PC-9 (cell line): ENCODE data around the gene VPS72. TPM values are rescaled to one million over a fixed set of nuclear protein-coding genes. Genes with fewer than 3 reads are reported as not detected.
A peak's percentile ranks its signal among the peaks of the same experiment; 100 is the strongest.

Experiments
- BruUV-seq: library from RNA; stranded (reverse); fragments of 400-500 nt; replicated peaks from 2 replicates; lab custom pipeline; 2021; lab: Mats Ljungman, UMichigan
- CTCF ChIA-PET: fragments of 300-600 bp; sonication (Branson Sonifier 250); formaldehyde crosslinking; loops from one replicate; lab custom pipeline; 2022; ENCODE audit warnings: antibody characterized with exemption; lab: Charles Lee
- POLR2A ChIA-PET: fragments of 300-600 bp; sonication (Branson Sonifier 250); formaldehyde crosslinking; loops from one replicate; lab custom pipeline; 2022; ENCODE audit warnings: antibody characterized with exemption; ENCODE audit not compliant: unreplicated experiment; lab: Charles Lee
- DNase-seq, 2 experiments: peaks; one replicate each; pipeline versions ENCODE4 v3.0.0 to v3.0.0-alpha.2; 2015 to 2022; ENCODE audit warnings: mixed read lengths in 1 of 2
- H2AFZ ChIP-seq: fragments of 200-600 bp; sonication (generic); 2 replicates; pipeline ENCODE4 v1.8.1; 2017; ENCODE audit warnings: antibody characterized with exemption
- H3F3A ChIP-seq: fragments of 200-600 bp; sonication (generic); 2 replicates; pipeline ENCODE4 v1.8.1; 2017; ENCODE audit warnings: antibody characterized with exemption, mild to moderate bottlenecking, low read depth; ENCODE audit not compliant: insufficient read depth
- H3K27ac ChIP-seq: fragments of 200-600 bp; sonication (generic); 2 replicates; pipeline ENCODE4 v1.6.1; 2016; ENCODE audit warnings: mixed run types
- H3K27me3 ChIP-seq: fragments of 200-600 bp; sonication (generic); 2 replicates; pipeline ENCODE4 v1.6.1; 2016; ENCODE audit warnings: low read depth, mixed run types; ENCODE audit not compliant: insufficient read depth
- H3K36me3 ChIP-seq: fragments of 200-600 bp; sonication (generic); 2 replicates; pipeline ENCODE4 v1.6.1; 2016; ENCODE audit warnings: low read depth, mixed run types
- H3K4me1 ChIP-seq: fragments of 200-600 bp; sonication (generic); replicated peaks from 2 replicates; pipeline ENCODE4 v1.6.1; 2016; ENCODE audit warnings: mixed run types; ENCODE audit not compliant: insufficient read depth
- H3K4me2 ChIP-seq: fragments of 200-600 bp; sonication (generic); 2 replicates; pipeline ENCODE4 v1.6.1; 2017; ENCODE audit warnings: mixed run types
- H3K4me3 ChIP-seq: fragments of 200-600 bp; sonication (generic); 2 replicates; pipeline ENCODE4 v1.6.1; 2016; ENCODE audit warnings: mixed run types
- H3K79me2 ChIP-seq: fragments of 200-600 bp; sonication (generic); 2 replicates; pipeline ENCODE4 v1.6.1; 2017; ENCODE audit warnings: low read depth, mixed run types
- H3K9me2 ChIP-seq: fragments of 200-600 bp; sonication (generic); 2 replicates; pipeline ENCODE4 v1.8.1; 2017; ENCODE audit warnings: mild to moderate bottlenecking; ENCODE audit not compliant: insufficient read depth
- H3K9me3 ChIP-seq: fragments of 200-600 bp; sonication (generic); 2 replicates; pipeline ENCODE4 v1.8.1; 2016; ENCODE audit warnings: low read depth; ENCODE audit not compliant: insufficient read depth
- H4K20me1 ChIP-seq: fragments of 200-600 bp; sonication (generic); 2 replicates; pipeline ENCODE4 v1.8.1; 2017; ENCODE audit not compliant: insufficient read depth
- EZH2 ChIP-seq: fragments of 200-600 bp; sonication (generic); IDR thresholded peaks from 2 replicates; pipeline ENCODE4 v1.8.0; 2017; ENCODE audit warnings: antibody characterized with exemption, low read depth
- intact Hi-C: fragments of 100-400 bp; cut with micrococcal nuclease; formaldehyde crosslinking; loops from one replicate; pipeline ENCODE4 v1.10.0; 2022; ENCODE audit not compliant: unreplicated experiment
- total RNA-seq: library from RNA; stranded (reverse); gene quantifications from 2 replicates; pipeline ENCODE4 v1.2.3, GENCODE V29; 2021
- TF ChIP-seq, protein P1 (sequence below): fragments of 200-600 bp; sonication (generic); conservative IDR thresholded peaks from 2 replicates; pipeline ENCODE4 v1.6.1; 2017; ENCODE audit warnings: mixed run types, antibody characterized with exemption, mild to moderate bottlenecking, moderate library complexity

VPS72 gene
- total RNA-seq, 1 experiment from 2014 or later = 63.9 TPM

DNA sequence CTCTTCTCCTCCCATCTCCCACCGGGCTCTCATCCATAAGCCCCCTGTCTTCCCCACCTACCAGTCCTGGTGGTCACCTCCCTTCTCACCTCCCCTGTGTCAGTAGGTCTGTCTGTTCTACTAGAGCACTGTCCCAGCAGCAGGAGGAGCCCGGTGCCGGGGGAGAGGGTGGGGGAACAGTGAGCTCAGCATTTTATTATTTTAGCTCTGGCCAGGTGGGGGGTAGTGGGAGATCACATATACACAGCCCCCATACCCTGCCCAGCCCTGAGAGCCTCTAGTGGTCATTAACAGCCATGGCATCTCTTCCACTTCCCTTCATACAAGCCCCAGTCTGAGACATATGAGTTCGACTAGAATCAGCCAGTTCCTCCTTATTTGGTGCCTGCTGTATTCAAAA lies 14.1 kb downstream of the VPS72 start, which contains the start of gene TMOD4:
TMOD4 (minus strand) TSS at position 119 of the 400 bp plus-strand sequence. CDS start 1,106 bp downstream, outside the sequence.
- DNase-seq = no peak
- Histone ChIP-seq H3K27me3 (no peaks in the 10 kb centered on the region), H2AFZ (no peak within 1 kb of the TSS), H3K4me1 (no peaks in the 10 kb centered on the region), H3K27ac (no peak within 1 kb of the TSS), H3K79me2 (no peaks in the 10 kb centered on the region), H4K20me1 (no peaks in the 10 kb centered on the region), H3K4me3 (no peak within 1 kb of the TSS), H3K9me3 (no peaks in the 10 kb centered on the region), H3F3A (peaks cover 5% of the 10 kb centered on the region; the same call in 1 of the 2 replicates), H3K4me2 (no peak within 1 kb of the TSS), H3K9me2 (no peaks in the 10 kb centered on the region), H3K36me3 (peaks cover 6% of the 10 kb centered on the region; the same call in 1 of the 2 replicates)
- ChIA-PET POLR2A (interaction anchor here (0.6 kb wide), 1 partner anchor 548 kb away, joined by 12 read pairs; no protein-coding TSS in a partner anchor), CTCF (no interaction called here)
- no peak for TF ChIP-seq EZH2
- TF ChIP-seq, protein P1, sequence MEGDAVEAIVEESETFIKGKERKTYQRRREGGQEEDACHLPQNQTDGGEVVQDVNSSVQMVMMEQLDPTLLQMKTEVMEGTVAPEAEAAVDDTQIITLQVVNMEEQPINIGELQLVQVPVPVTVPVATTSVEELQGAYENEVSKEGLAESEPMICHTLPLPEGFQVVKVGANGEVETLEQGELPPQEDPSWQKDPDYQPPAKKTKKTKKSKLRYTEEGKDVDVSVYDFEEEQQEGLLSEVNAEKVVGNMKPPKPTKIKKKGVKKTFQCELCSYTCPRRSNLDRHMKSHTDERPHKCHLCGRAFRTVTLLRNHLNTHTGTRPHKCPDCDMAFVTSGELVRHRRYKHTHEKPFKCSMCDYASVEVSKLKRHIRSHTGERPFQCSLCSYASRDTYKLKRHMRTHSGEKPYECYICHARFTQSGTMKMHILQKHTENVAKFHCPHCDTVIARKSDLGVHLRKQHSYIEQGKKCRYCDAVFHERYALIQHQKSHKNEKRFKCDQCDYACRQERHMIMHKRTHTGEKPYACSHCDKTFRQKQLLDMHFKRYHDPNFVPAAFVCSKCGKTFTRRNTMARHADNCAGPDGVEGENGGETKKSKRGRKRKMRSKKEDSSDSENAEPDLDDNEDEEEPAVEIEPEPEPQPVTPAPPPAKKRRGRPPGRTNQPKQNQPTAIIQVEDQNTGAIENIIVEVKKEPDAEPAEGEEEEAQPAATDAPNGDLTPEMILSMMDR = peak; percentile 64
- BruUV-seq = no TSS peak
- intact Hi-C loops = no loop called here

DNA sequence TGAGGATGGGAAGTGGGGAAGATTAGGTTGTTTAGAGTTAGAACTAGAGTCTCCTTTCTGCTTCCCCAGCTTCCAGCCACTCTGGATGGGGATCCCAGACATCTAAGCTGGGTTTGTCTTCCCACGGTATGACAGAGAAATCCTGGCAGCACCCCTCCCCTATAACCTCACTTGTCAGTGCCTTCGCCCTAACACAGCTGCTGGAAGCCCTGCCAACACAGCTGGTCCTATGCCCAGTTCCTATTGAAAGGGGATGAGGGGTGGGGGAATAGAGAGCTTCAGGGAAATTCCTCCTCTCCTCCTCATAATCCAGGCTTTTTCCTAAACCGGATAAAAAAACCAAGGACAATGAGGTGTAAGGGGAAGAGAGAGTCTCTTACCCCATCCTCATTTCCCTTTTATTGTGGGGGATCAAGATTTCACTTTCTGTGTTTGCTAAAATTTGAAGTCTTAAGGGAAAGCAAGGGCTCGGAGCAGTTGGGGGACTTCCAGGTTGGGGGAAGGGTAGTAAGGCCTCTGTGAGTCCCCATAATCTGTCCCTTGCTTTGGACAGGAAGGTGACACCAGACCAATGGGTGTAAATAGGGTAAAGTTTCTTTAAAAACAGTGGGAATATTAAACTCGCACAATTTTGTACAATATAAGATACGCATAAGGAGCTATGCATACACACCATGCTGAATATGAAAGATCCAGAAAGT lies 14.8 kb downstream of the VPS72 start:
- Histone ChIP-seq H3K9me2 (no peaks in the 10 kb centered on the region), H3K9me3 (no peaks in the 10 kb centered on the region), H3K4me1 (no peaks in the 10 kb centered on the region), H3K4me3 (no peak overlapping the region), H2AFZ (no peak overlapping the region), H3K27ac (no peak overlapping the region), H3F3A (peaks cover 5% of the 10 kb centered on the region; the same call in 1 of the 2 replicates), H3K27me3 (no peaks in the 10 kb centered on the region), H4K20me1 (no peaks in the 10 kb centered on the region), H3K36me3 (0 out of 2 replicates have a peak, but pooled peaks cover 4% of the 10 kb centered on the region), H3K79me2 (no peaks in the 10 kb centered on the region), H3K4me2 (no peak overlapping the region)
- TF ChIP-seq, protein P1 = no peak
- no TSS peak for BruUV-seq
- no peak for DNase-seq
- POLR2A ChIA-PET = interaction anchor here (0.6 kb wide), 2 partner anchors 139 to 547 kb away, joined by 5 to 12 read pairs; partner anchors contain the start of gene BNIPL
- intact Hi-C loops = no loop called here
- CTCF ChIA-PET = no interaction called here

DNA sequence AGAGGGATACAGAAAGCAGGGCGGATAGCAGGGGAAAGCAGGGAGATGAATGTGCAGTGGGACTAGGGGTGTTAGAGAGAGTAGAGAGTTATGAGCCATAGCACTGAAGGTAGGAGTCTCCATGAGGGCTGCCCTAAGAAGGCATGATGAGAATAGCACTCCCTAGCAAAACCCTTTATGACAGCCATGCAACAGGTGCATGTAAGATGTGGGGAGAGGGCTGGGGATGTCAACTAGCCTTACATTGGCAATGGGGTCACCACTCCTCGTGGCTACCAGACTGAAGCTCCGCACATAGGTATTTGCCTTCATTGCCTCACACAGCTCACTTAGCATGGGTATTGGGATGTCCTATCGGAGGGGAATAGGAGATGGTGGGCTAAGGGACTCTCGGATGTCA lies 18.8 kb downstream of the VPS72 start:
- Histone ChIP-seq H3K4me2 (no peak overlapping the region), H3K4me1 (peaks cover 7% of the 10 kb centered on the region; the same call in 1 of the 2 replicates), H3K36me3 (no peaks in the 10 kb centered on the region), H3K27ac (no peak overlapping the region), H3K9me3 (no peaks in the 10 kb centered on the region), H3K79me2 (peaks cover 14% of the 10 kb centered on the region), H3K4me3 (no peak overlapping the region), H2AFZ (no peak overlapping the region), H3F3A (peaks cover 9% of the 10 kb centered on the region; the same call in 1 of the 2 replicates), H3K27me3 (no peaks in the 10 kb centered on the region), H4K20me1 (no peaks in the 10 kb centered on the region), H3K9me2 (no peaks in the 10 kb centered on the region)
- CTCF ChIA-PET = no interaction called here
- POLR2A ChIA-PET = interaction anchor here (0.6 kb wide), 1 partner anchor 157 kb away, joined by 3 read pairs; no protein-coding TSS in a partner anchor
- BruUV-seq = no TSS peak
- TF ChIP-seq, protein P1 = no peak
- TF ChIP-seq EZH2 = no peak
- DNase-seq = no peak
- intact Hi-C loops = no loop called here
